GM18909 (cell line): ENCODE measurements around the gene NEURL2.
"Not testable (repeated sequence)": the region's sequence is repeated elsewhere in the genome, so short reads cannot be mapped to it uniquely, and the experiment has no call there.

Source experiments
- ATAC-seq: cut with Tn5 transposase; IDR thresholded peaks from one replicate; pipeline ENCODE4 v1.9.1; 2021; ENCODE audit warnings: mild to moderate bottlenecking; ENCODE audit not compliant: unreplicated experiment, poor library complexity

The NEURL2 gene

GRCh38 chr20:45902199-45902701, 11.2 kb upstream of the NEURL2 start:
- ATAC-seq, result no peak

GRCh38 chr20:45901332-45901731, 10.3 kb upstream of the NEURL2 start:
- not testable (repeated sequence) for ATAC-seq

- no peak for ATAC-seq
These were observed 8.2 kb upstream of the NEURL2 start for GRCh38 chr20:45899046-45899835.

GRCh38 chr20:45898285-45898684, 7.3 kb upstream of the NEURL2 start:
- no peak for ATAC-seq

- ATAC-seq, result no peak
These were observed 6.7 kb upstream of the NEURL2 start for GRCh38 chr20:45897692-45898091.

GRCh38 chr20:45897289-45897688, 6.3 kb upstream of the NEURL2 start:
- ATAC-seq, result no peak

- no peak for ATAC-seq
These were observed 5.7 kb upstream of the NEURL2 start for GRCh38 chr20:45896641-45897161.

GRCh38 chr20:45894797-45895196, 3.8 kb upstream of the NEURL2 start:
- no peak for ATAC-seq

GRCh38 chr20:45893831-45894230, 2.8 kb upstream of the NEURL2 start:
- no peak for ATAC-seq

- no peak for ATAC-seq
These were observed 2.0 kb upstream of the NEURL2 start for GRCh38 chr20:45892828-45893500.

- no peak for ATAC-seq
These were observed 1.2 kb upstream of the NEURL2 start for GRCh38 chr20:45892049-45892825.

GRCh38 chr20:45890077-45890984, 677 bp downstream of the NEURL2 start:
- ATAC-seq, result peak; percentile 35

- no peak for ATAC-seq
These were observed 2.3 kb downstream of the NEURL2 start for GRCh38 chr20:45888681-45889080.

GRCh38 chr20:45887346-45887715, 3.7 kb downstream of the NEURL2 start, which contains the start of gene SPATA25:
Gene SPATA25, minus strand, starts transcription at chr20:45887622. Its CDS starts 32 bp downstream, at chr20:45887590.
- no peak for ATAC-seq

- no peak for ATAC-seq
These were observed 4.2 kb downstream of the NEURL2 start for GRCh38 chr20:45886590-45887345.

GRCh38 chr20:45883100-45883469, 7.9 kb downstream of the NEURL2 start:
- ATAC-seq, result no peak

- no peak for ATAC-seq
These were observed 8.4 kb downstream of the NEURL2 start for GRCh38 chr20:45882469-45883099.

GRCh38 chr20:45880988-45881788, 9.8 kb downstream of the NEURL2 start, which contains the start of gene ZSWIM1:
Gene ZSWIM1, plus strand, starts transcription at chr20:45881227. Its CDS starts 1,366 bp downstream, at chr20:45882593.
- peak; percentile 97 for ATAC-seq
